Stimulated activated naive CD8-positive, alpha-beta T cell treated with anti-CD3 and anti-CD28 coated beads, Interleukin-15, Interleukin-2, amounts not matched to agents 100 U/mL and 50 U/mL, for 24 hours (primary cell): ENCODE data around the gene WSB1.

Experiments used
- ATAC-seq: fragments of 150-1000 bp; cut with Tn5 transposase; one replicate; pipeline ENCODE4 v1.10.0; 2021
- DNase-seq: peaks from one replicate; pipeline ENCODE4 v3.0.0; 2021

WSB1 gene

DNA sequence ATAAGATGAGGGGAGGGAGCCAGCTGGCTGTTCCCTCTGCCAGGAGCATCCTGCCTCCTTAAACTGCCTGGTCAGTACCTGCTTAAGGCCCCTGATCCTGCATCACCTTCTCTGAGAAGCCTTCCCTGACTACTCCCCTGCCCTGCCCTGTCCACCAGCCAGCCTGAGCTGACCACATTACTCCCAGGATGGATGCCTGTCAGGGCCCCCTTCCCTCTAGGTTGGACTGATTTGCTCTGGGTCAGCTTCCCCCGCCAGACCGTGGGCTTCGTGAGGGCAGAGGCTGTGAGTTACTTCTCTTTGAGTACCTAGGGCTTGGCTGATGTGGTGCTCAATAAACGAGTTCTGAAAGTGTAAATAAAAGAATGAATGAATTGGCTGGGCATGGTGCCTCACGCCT is 63.3 kb downstream of the WSB1 start:
- ATAC-seq (no peak), DNase-seq (no peak)

DNA sequence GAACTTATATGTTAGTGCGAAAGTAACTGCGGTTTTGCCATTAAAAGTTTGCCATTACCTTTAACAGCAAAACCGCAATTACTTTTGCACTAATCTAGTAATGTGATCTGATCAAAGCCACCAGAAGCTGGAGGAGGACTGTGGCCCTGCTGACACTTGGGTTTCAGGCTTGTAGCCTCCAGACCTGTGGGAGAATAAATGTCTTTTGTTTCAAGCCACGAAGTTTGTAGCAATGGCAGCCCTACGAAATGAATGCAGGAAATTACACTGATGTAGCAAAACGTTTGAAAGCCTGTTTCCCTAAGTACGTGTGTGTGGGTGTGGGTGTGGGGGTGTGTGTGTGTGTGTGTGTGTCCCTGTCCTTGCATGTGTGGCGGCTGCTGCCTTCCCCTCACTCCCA is 66.6 kb downstream of the WSB1 start:
- ATAC-seq (no peak), DNase-seq (no peak)

DNA sequence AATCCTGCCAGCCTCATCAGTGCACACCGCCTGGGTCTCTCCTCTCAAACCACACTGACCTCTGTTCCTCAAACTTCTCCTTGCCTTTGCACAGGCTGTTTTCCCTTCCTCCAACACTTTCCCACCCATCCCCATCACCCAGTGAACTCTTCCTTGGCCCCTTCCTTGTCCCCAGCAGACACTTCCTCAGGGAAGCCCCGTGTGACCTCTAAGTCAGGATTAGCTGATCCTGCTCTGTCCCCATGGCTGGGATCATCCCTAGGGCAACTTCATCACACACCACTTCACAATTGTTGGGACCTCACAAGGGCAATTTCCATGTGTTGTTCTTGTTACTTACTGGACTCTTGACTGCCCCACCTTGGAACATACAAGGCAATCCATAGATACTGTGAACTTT is 67.8 kb downstream of the WSB1 start:
- ATAC-seq, result no peak
- DNase-seq, result no peak

DNA sequence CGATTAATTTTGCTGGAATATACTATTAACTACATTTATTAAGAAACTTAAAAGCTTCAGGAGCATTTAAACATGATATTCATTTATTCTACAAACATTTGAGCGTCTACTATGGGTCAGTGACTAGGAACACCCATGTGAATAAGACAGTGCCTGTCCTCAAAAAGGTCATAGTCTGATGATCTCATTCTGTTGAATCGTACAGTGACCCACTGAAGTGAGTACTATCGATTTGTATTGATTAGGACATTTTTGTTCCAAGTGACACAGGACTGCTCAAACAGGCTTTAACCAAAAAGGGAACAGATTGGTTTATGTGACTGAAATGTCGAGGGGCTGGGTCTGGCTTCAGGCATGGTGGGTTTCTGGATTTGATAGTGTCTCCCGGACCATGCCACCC is 68.6 kb downstream of the WSB1 start:
- ATAC-seq, result no peak

DNA sequence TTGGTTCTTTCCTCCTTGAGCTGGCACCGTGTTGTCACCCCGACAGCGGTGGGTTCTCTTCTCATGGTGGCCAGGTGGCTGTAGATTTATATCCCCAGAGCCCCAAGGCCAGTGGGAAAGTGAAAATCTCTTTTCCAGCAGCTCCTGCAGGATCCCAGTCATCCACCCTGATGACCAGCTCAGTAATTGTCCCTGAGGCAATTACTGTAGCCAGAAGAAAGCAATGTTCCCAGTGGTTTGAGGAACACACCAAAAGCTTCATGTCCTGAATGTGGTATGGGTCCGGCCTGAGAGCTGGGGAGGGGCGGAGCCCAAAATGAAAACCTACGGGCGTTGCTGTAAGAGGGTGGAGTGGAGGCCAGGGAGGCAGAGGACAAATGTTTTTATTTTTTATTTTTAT is 69.0 kb downstream of the WSB1 start:
- no peak for DNase-seq
- ATAC-seq, result no peak

More for the DNA sequence above, 68.6 kb downstream of the WSB1 start:
- DNase-seq, result no peak

DNA sequence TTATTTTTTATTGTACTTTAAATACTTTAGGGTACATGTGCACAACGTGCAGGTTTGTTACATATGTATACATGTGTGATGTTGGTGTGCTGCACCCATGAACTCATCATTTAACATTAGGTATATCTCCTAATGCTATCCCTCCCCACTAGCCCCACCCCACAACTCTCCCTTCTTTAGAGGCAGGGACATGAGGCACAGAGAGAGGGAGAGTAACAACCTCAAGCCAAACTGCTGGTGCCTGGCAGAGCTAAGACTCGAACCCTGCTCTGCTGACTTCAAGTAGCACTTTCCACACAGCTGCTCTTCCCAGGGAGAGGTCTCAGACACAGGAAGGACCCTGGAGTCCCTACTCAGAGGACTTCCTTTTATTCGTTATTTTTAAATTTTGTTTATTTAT is 69.4 kb downstream of the WSB1 start:
- no peak for DNase-seq
- ATAC-seq, result no peak
